B cell (primary cell): ENCODE measurements around the gene RC3H1.
"Not testable (repeated sequence)": the region's sequence is repeated elsewhere in the genome, so short reads cannot be mapped to it uniquely, and the experiment has no call there.

Experiments used
- CTCF ChIP-seq: fragments of 200-600 bp; IDR thresholded peaks from one replicate; pipeline ENCODE4 v1.8.0; 2022; ENCODE audit warnings: antibody characterized with exemption, mild to moderate bottlenecking
- EZH2 ChIP-seq: IDR thresholded peaks from 2 replicates; pipeline ENCODE4 v1.6.1; 2012; ENCODE audit warnings: borderline replicate concordance, low read depth, mild to moderate bottlenecking, moderate library complexity, low read length; ENCODE audit not compliant: insufficient read depth, poor library complexity, severe bottlenecking

GRCh38 chr1:174055797-174056196 is 33.6 kb upstream of the RC3H1 start:
- TF ChIP-seq CTCF, EZH2: not testable (repeated sequence)
